HG03460 (cell line): ENCODE measurements around the gene SUMF2.
"Not testable (repeated sequence)": the region's sequence is repeated elsewhere in the genome, so short reads cannot be mapped to it uniquely, and the experiment has no call there.

ENCODE experiments used
- ATAC-seq: cut with Tn5 transposase; IDR thresholded peaks from one replicate; pipeline ENCODE4 v1.9.1; 2021; ENCODE audit not compliant: unreplicated experiment

The SUMF2 gene

GRCh38 chr7:56062382-56062781 is 1.7 kb upstream of the SUMF2 start:
- ATAC-seq = no peak

GRCh38 chr7:56063500-56063881 is 595 bp upstream of the SUMF2 start:
- no peak for ATAC-seq

DNA sequence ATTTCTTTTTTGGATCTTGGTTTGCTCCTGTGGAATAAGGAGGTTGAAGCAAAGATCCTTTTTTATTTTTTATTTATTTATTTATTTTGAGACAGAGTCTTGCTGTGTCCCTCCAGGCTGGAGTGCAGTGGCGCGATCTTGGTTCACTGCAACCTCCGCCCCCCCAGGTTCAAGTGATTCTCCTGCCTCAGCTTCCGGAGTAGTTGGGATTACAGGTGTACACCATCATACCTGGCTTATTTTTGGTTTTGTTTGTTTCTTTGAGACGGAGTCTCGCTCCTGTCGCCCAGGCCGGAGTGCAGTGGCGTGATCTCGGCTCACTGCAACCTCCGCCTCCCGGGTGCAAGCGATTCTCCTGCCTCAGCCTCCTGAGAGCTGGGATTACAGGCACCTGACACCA is 2.3 kb downstream of the SUMF2 start:
- ATAC-seq = not testable (repeated sequence)

DNA sequence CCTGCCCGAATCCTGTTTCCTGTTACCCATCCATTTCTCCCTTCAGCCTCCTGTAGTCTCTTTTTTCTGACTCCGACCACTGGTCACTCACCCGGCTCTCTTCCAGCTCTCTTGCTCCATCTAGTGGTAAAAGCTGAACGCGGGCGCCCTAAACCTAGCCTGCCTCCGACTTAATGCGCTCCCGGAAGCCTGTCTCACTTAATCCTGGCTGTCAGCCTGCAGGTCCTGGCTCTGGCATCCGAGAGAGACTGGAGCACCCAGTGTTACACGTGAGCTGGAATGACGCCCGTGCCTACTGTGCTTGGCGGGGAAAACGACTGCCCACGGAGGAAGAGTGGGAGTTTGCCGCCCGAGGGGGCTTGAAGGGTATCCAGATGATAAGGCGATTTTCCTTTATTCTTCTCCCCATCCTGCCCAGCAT is 10.3 kb downstream of the SUMF2 start:
- ATAC-seq = peak; percentile 92

DNA sequence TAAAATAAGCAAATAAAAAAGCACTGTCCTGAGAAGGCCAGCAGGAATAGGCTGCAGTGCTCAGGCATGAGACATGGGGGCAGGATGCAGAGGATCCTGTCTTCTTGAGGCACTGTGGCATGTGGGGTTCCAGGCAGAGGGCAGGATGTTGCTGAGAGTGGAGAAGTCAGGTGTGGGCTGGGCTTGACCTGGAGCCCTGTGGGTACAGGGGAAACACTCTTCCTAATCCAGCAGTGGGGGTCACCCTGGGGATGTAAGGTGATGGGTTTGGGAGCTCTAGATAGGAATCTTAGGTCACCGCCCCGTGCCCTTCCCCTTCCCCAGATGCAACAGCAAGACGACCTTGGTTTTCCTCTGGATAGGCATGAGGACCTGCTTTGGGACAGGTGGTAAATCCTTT is 13.6 kb downstream of the SUMF2 start:
- ATAC-seq = no peak

GRCh38 chr7:56078196-56078595 is 14.1 kb downstream of the SUMF2 start:
- no peak for ATAC-seq

DNA sequence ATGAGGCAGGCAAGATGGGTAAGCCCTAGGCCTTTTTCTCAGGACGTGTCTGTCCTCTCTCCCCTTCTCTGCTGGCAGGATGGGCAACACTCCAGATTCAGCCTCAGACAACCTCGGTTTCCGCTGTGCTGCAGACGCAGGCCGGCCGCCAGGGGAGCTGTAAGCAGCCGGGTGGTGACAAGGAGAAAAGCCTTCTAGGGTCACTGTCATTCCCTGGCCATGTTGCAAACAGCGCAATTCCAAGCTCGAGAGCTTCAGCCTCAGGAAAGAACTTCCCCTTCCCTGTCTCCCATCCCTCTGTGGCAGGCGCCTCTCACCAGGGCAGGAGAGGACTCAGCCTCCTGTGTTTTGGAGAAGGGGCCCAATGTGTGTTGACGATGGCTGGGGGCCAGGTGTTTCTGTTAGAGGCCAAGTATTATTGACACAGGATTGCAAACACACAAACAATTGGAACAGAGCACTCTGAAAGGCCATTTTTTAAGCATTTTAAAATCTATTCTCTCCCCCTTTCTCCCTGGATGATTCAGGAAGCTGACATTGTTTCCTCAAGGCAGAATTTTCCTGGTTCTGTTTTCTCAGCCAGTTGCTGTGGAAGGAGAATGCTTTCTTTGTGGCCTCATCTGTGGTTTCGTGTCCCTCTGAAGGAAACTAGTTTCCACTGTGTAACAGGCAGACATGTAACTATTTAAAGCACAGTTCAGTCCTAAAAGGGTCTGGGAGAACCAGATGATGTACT is 15.5 kb downstream of the SUMF2 start:
- no peak for ATAC-seq

- ATAC-seq = not testable (repeated sequence)
These were observed 16.8 kb downstream of the SUMF2 start for GRCh38 chr7:56080726-56081435.

- no peak for ATAC-seq
These were observed 17.7 kb downstream of the SUMF2 start for GRCh38 chr7:56081626-56082340.

- no peak for ATAC-seq
These were observed 19.2 kb downstream of the SUMF2 start for GRCh38 chr7:56083150-56083785.

DNA sequence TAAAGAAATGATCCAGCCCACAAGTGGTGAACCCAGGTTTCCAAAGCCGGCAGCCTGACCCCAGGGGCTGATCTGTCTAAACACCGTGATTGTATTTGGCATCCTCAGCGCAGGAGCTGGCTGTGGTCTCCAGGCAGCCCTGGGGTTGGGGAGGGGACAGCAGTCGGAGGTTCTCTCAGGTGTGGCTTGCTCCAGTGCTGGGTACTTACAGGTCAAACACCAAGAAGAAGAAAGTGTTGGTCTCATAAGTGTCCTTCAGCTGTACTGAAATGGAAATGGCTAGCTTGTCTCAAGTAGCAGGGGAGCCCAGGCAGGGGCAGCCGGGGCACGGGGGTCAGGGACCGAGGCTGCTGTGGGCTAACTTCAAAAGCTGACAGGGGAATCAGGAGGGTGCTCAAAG is 22.7 kb downstream of the SUMF2 start:
- ATAC-seq = no peak

GRCh38 chr7:56087445-56087844 is 23.4 kb downstream of the SUMF2 start:
- no peak for ATAC-seq

- ATAC-seq = no peak
These were observed 27.5 kb downstream of the SUMF2 start for GRCh38 chr7:56091591-56091990.

DNA sequence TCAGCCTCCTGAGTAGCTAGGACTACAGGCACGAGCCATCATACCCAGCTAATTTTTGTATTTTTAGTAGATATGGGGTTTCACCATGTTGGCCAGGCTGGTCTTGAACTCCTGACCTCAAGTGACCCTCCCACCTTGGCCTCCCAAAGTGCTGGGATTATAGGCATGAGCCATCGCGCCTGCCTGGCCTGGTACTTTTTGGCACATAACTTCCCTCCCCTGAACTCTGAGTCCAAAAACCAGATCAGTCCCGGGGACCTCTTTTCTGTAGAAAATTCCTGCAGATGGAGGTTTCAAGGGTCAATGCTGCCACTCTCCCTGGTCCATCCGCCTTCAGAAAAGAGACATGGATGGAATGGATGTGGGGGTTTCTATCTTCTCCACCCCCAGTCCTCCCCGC is 28.3 kb downstream of the SUMF2 start:
- not testable (repeated sequence) for ATAC-seq

GRCh38 chr7:56092789-56093531 is 28.9 kb downstream of the SUMF2 start, which contains the start of gene PHKG1:
TSS of gene PHKG1 (minus strand) at chr7:56092952. CDS start at chr7:56088941, 4,011 bp downstream.
- ATAC-seq = no peak

GRCh38 chr7:56097700-56098099 is 33.6 kb downstream of the SUMF2 start:
- no peak for ATAC-seq

DNA sequence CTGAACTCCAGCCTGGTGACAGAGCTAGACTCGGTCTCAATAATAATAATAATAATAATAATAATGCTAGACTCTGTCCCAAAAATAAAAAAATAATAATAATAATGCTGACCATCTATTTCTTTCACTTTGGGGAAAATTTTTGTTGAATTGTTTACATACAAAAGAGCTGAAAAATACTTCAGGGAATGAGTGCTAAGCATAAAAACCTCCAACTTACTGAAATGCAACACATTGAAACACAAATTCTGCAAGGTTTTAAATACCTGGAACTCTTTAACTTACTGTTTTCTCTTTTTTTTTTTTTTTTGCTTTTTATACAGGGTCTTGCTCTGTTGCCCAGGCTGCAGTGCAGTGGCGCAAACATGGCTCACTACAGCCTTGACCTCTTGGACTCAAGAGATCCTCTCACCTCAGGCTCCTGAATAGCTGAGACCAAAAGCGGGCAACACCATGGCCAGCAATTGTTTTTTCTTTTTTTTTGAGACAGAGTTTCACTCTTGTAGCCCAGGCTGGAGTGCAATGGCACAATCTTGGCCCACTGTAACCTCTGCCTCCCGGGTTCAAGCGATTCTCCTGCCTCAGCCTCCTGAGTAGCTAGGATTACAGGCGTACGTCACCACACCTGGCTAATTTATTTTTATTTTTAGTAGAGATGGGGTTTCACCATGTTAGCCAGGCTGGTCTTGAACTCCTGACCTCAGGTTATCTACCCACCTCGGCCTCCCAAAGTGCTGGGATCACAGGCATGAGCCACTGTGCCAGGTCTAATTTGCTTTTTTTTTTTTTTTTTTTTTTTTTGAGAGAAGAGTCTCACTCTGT is 34.3 kb downstream of the SUMF2 start:
- ATAC-seq = not testable (repeated sequence)

GRCh38 chr7:56099653-56100052 is 35.6 kb downstream of the SUMF2 start:
- no peak for ATAC-seq

DNA sequence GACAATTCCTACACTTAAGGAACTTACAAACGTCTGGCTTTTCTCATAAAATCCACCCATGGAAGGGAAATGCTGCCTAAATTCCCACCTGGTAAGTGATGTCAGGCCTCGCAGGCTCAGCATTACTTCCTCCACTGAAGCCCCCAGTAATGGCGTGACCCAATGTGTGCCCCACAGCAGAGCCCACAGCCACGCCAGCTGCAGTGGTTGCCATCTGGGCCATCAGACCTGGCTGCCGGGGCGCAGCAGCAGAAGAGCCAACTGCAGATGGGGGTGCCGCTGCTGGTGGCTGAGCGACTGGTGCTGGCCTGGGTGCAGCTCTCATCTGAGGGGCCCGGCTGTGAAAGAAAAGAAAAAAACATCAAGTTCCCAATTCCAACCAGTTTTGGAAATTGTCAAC is 40.1 kb downstream of the SUMF2 start:
- ATAC-seq = not testable (repeated sequence)

- no peak for ATAC-seq
These were observed 41.4 kb downstream of the SUMF2 start for GRCh38 chr7:56105508-56105907.
